PC-3 (cell line): ENCODE measurements around the gene RPS6KA2.

Experiments
- CTCF ChIP-seq: fragments of 300-600 bp; sonication (generic); conservative IDR thresholded peaks from 2 replicates; pipeline ENCODE4 v1.5.1; 2017; ENCODE audit warnings: antibody characterized with exemption, low read depth, mild to moderate bottlenecking, low read length
- EZH2phosphoT487 ChIP-seq: fragments of 300-600 bp; sonication (generic); IDR thresholded peaks from 2 replicates; pipeline ENCODE4 v1.6.1; 2018; ENCODE audit warnings: mild to moderate bottlenecking, antibody characterized with exemption, low read length, borderline replicate concordance

- TF ChIP-seq CTCF: no peak
- no peak for TF ChIP-seq EZH2phosphoT487
These were observed 46.7 kb downstream of the RPS6KA2 start for GRCh38 chr6:166580076-166581050.
